Mesendoderm (in vitro differentiated cells): ENCODE results near the gene UTP15.

ENCODE experiments used
- DNase-seq: peaks from one replicate; pipeline ENCODE4 v3.0.0; 2013
- H2AK5ac ChIP-seq: 2 replicates; pipeline ENCODE4 v1.6.1; 2013; ENCODE audit warnings: low read length, inconsistent platforms
- H2BK120ac ChIP-seq: 2 replicates; pipeline ENCODE4 v1.6.1; 2013; ENCODE audit warnings: low read depth, mild to moderate bottlenecking, low read length, moderate library complexity, mixed read lengths
- H2BK15ac ChIP-seq: replicated peaks from 2 replicates; pipeline ENCODE4 v1.6.1; 2013; ENCODE audit warnings: low read depth, mild to moderate bottlenecking, moderate library complexity
- H2BK5ac ChIP-seq: 2 replicates; pipeline ENCODE4 v1.6.1; 2013; ENCODE audit warnings: low read length, inconsistent platforms
- H3K18ac ChIP-seq: 2 replicates; pipeline ENCODE4 v1.6.1; 2013; ENCODE audit warnings: mild to moderate bottlenecking, low read length, mixed read lengths
- H3K23ac ChIP-seq: one replicate; pipeline ENCODE4 v1.6.1; 2013; ENCODE audit warnings: low read length
- H3K27ac ChIP-seq: 2 replicates; pipeline ENCODE4 v1.5.1; 2013; ENCODE audit warnings: low read depth, mild to moderate bottlenecking, inconsistent platforms, low read length, moderate library complexity
- H3K27me3 ChIP-seq: 2 replicates; pipeline ENCODE4 v1.6.1; 2013; ENCODE audit warnings: low read length, control low read depth, mild to moderate bottlenecking, inconsistent platforms; ENCODE audit not compliant: insufficient read depth, poor library complexity
- H3K36me3 ChIP-seq: 2 replicates; pipeline ENCODE4 v1.6.1; 2013; ENCODE audit warnings: low read length, inconsistent platforms; ENCODE audit not compliant: control insufficient read depth, insufficient read depth
- H3K4ac ChIP-seq: one replicate; pipeline ENCODE4 v1.6.1; 2013; ENCODE audit warnings: low read depth, mild to moderate bottlenecking, low read length, moderate library complexity
- H3K4me1 ChIP-seq: 2 replicates; pipeline ENCODE4 v1.6.1; 2013; ENCODE audit warnings: low read depth, low read length, inconsistent platforms; ENCODE audit not compliant: control insufficient read depth
- H3K4me2 ChIP-seq: 2 replicates; pipeline ENCODE4 v1.6.1; 2013; ENCODE audit warnings: low read length
- H3K4me3 ChIP-seq: 2 replicates; pipeline ENCODE4 v1.5.1; 2013; ENCODE audit warnings: mild to moderate bottlenecking, low read length
- H3K56ac ChIP-seq: one replicate; pipeline ENCODE4 v1.6.1; 2013; ENCODE audit warnings: low read length
- H3K79me1 ChIP-seq: 2 replicates; pipeline ENCODE4 v1.6.1; 2013; ENCODE audit warnings: low read length, inconsistent platforms
- H3K79me2 ChIP-seq: 2 replicates; pipeline ENCODE4 v1.6.1; 2013; ENCODE audit warnings: mild to moderate bottlenecking, low read length; ENCODE audit not compliant: control insufficient read depth, insufficient read depth
- H3K9ac ChIP-seq: 2 replicates; pipeline ENCODE4 v1.6.1; 2013; ENCODE audit warnings: low read length, inconsistent platforms
- H4K5ac ChIP-seq: one replicate; pipeline ENCODE4 v1.6.1; 2013; ENCODE audit warnings: low read length
- H4K8ac ChIP-seq: one replicate; pipeline ENCODE4 v1.6.1; 2013; ENCODE audit warnings: low read depth, mild to moderate bottlenecking, control low read depth, low read length, moderate library complexity
- WGBS: extraction: QIAGEN DNeasy Blood & Tissue Kit; methylation state at CpG from one replicate; pipeline ENCODE4 v1.1.7; 2013; ENCODE audit warnings: low lambda C conversion rate, missing lambda C conversion rate; ENCODE audit not compliant: insufficient coverage; ENCODE audit errors: extremely low coverage; 5-methylcytosine and 5-hydroxymethylcytosine counted together

UTP15 gene

DNA sequence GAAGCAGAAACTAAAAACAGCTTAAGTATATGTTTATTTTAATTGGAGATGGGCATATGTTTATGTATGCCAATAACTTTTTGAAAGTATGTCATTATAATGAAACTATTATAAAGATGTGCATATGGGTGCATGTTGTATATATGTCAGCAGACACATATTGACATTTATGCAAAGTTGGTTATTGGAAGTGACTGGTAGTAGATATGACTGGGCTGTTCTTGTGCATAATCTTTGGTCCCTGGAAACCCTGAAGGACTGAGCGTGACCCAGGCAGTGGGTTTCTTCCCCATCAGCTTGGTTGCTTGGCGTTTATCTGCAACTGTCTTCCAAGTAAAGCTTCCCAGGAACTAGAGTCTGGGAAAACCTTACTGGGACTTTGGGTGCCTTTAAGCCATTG, 25.8 kb upstream of the UTP15 start:
- Histone ChIP-seq H3K4me3 (no peak overlapping the region), H3K56ac (no peak overlapping the region), H3K4ac (no peak overlapping the region), H2BK120ac (no peak overlapping the region), H3K79me2 (no peaks in the 10 kb centered on the region), H3K9ac (no peak overlapping the region), H4K5ac (no peak overlapping the region), H2AK5ac (no peak overlapping the region), H3K79me1 (no peaks in the 10 kb centered on the region), H3K36me3 (no peaks in the 10 kb centered on the region), H4K8ac (no peak overlapping the region), H3K27ac (no peak overlapping the region), H3K27me3 (no peaks in the 10 kb centered on the region), H3K4me1 (no peaks in the 10 kb centered on the region), H2BK15ac (no peak overlapping the region), H3K23ac (no peak overlapping the region), H2BK5ac (no peak overlapping the region), H3K18ac (no peak overlapping the region), H3K4me2 (no peak overlapping the region)
- no CpG with 5 or more reads among the region's 2 CpGs for WGBS
- DNase-seq: no peak

DNA sequence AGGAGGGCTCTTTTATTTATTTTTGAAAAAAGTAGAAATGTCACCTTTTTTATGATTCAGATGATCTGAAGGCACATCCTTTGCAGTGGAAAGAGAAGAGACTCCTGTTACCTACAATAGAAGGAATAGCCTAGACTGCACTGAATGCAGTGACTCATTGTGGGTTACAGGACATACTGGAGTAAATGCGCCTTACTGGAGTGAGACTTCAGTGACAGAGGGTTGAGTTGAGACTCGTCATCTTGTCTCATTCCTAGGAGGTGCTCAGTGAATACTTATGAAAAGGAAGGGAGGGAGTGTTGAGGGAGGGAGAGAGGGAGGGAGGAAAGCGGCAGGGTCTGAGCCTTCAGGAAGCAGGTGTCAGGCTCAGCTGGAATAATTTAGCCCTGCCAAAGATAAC, 25.4 kb upstream of the UTP15 start:
- no peaks in the 10 kb centered on the region for H3K79me1 ChIP-seq
- no peak overlapping the region for H3K23ac ChIP-seq
- H2BK5ac ChIP-seq: no peak overlapping the region
- DNase-seq: no peak
- no peak overlapping the region for H4K8ac ChIP-seq
- H2BK120ac ChIP-seq: no peak overlapping the region
- no peak overlapping the region for H3K4me3 ChIP-seq
- H4K5ac ChIP-seq: no peak overlapping the region
- no peak overlapping the region for H3K18ac ChIP-seq
- H3K56ac ChIP-seq: no peak overlapping the region
- H3K4ac ChIP-seq: no peak overlapping the region
- H2AK5ac ChIP-seq: no peak overlapping the region
- H3K4me1 ChIP-seq: no peaks in the 10 kb centered on the region
- H3K36me3 ChIP-seq: no peaks in the 10 kb centered on the region
- no peak overlapping the region for H3K4me2 ChIP-seq
- no peak overlapping the region for H2BK15ac ChIP-seq
- no peaks in the 10 kb centered on the region for H3K27me3 ChIP-seq
- no peaks in the 10 kb centered on the region for H3K79me2 ChIP-seq
- no peak overlapping the region for H3K27ac ChIP-seq
- WGBS: no CpG with 5 or more reads among the region's 3 CpGs
- H3K9ac ChIP-seq: no peak overlapping the region

GRCh38 chr5:73542020-73542419, 23.5 kb upstream of the UTP15 start:
- H4K8ac ChIP-seq: no peak overlapping the region
- no peak overlapping the region for H2BK120ac ChIP-seq
- H3K4me3 ChIP-seq: no peak overlapping the region
- no peak overlapping the region for H2BK15ac ChIP-seq
- no peak overlapping the region for H2AK5ac ChIP-seq
- no peak overlapping the region for H3K4ac ChIP-seq
- H4K5ac ChIP-seq: no peak overlapping the region
- H3K27ac ChIP-seq: no peak overlapping the region
- H3K4me2 ChIP-seq: no peak overlapping the region
- H3K56ac ChIP-seq: no peak overlapping the region
- H3K4me1 ChIP-seq: no peaks in the 10 kb centered on the region
- no peaks in the 10 kb centered on the region for H3K27me3 ChIP-seq
- no peak overlapping the region for H2BK5ac ChIP-seq
- no peaks in the 10 kb centered on the region for H3K79me1 ChIP-seq
- no peak overlapping the region for H3K9ac ChIP-seq
- DNase-seq: no peak
- no CpG with 5 or more reads among the region's 4 CpGs for WGBS
- H3K36me3 ChIP-seq: no peaks in the 10 kb centered on the region
- no peaks in the 10 kb centered on the region for H3K79me2 ChIP-seq
- no peak overlapping the region for H3K18ac ChIP-seq
- H3K23ac ChIP-seq: no peak overlapping the region

DNA sequence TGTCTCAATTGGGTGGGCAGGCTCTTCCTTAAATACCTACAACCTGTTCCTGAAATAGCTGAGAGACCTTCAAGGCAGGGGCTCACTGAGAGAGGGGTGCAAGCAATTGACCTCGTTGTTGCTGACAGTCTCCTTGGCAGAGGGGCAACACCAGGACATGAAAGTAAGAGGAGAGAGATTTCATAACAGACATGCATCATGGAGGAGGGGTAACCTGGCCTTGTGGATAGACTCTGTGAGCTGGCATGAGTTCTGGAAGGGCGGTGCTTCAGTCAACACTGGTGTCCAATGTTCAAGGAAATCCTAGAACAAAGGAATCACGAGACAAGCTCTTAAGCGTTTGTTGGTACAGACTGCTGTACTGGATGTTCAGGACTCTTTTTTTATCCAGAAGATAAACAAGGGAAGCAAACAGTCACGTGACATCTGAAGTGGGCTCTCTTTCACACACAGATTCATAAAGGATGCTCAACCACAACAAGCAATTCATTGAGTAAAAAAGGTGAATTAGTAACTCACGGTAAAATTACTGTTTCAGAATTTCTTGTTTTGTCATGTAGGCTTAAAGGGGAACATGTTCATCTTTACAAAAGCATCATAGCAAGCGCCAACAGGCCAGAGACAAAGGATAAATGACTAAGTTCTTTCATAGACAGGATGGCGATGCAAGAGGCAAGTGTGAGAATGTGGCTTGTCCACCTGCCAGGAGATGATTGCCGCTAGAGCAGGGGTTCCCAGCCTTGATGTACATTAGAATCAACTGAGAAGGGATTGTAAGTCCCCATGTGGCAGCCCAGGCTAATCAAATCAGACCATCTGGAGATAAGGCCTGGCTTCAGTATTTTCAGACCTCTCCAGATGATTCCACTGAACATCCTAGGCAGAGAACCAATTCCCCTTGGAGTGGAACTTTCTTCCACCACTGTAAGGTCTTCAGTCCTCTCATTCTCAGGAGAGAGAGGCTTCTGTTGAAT, 20.8 kb upstream of the UTP15 start:
- Histone ChIP-seq H2BK15ac (no peak overlapping the region), H3K4ac (no peak overlapping the region), H3K27me3 (no peaks in the 10 kb centered on the region), H2AK5ac (no peak overlapping the region), H2BK5ac (no peak overlapping the region), H3K9ac (no peak overlapping the region), H3K36me3 (no peaks in the 10 kb centered on the region), H4K5ac (no peak overlapping the region), H2BK120ac (no peak overlapping the region), H3K4me2 (no peak overlapping the region), H3K4me3 (no peak overlapping the region), H3K27ac (no peak overlapping the region), H3K23ac (no peak overlapping the region), H4K8ac (no peak overlapping the region), H3K79me1 (no peaks in the 10 kb centered on the region), H3K18ac (no peak overlapping the region), H3K56ac (no peak overlapping the region), H3K79me2 (no peaks in the 10 kb centered on the region), H3K4me1 (no peaks in the 10 kb centered on the region)
- DNase-seq: no peak
- WGBS: no CpG with 5 or more reads among the region's 9 CpGs

- H3K27ac ChIP-seq: no peak overlapping the region
- H3K79me2 ChIP-seq: no peaks in the 10 kb centered on the region
- DNase-seq: no peak
- no peak overlapping the region for H3K4me2 ChIP-seq
- no peak overlapping the region for H3K23ac ChIP-seq
- no peak overlapping the region for H2BK120ac ChIP-seq
- H3K56ac ChIP-seq: no peak overlapping the region
- H3K36me3 ChIP-seq: no peaks in the 10 kb centered on the region
- no peak overlapping the region for H2BK5ac ChIP-seq
- no peak overlapping the region for H2BK15ac ChIP-seq
- no CpG with 5 or more reads among the region's 1 CpG for WGBS
- H3K27me3 ChIP-seq: no peaks in the 10 kb centered on the region
- no peak overlapping the region for H3K4ac ChIP-seq
- no peak overlapping the region for H3K4me3 ChIP-seq
- H3K18ac ChIP-seq: no peak overlapping the region
- no peak overlapping the region for H4K5ac ChIP-seq
- H4K8ac ChIP-seq: no peak overlapping the region
- no peaks in the 10 kb centered on the region for H3K79me1 ChIP-seq
- H3K9ac ChIP-seq: no peak overlapping the region
- H3K4me1 ChIP-seq: no peaks in the 10 kb centered on the region
- no peak overlapping the region for H2AK5ac ChIP-seq
Observed at GRCh38 chr5:73545403-73545779, 20.2 kb upstream of the UTP15 start.

DNA sequence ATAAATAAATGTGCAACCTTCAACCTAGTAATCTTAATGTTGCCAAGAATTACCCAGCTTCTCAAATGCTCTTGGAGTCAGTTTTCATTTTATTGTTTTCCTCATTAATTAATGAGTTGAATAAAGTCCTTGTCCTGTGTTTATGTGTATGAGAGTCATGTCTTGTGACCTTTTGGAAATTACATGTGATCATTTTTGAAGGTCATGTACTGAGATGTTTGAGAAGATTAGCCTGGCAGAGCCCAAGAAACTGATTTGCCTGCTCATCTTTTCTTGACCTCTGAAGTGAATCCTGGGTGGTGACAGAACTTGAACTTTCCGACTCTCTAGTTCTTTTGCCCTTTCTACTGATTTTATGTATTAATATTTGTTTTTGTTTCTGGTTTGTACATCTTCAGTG, 15.5 kb upstream of the UTP15 start:
- Histone ChIP-seq H3K4ac (no peak overlapping the region), H2BK120ac (no peak overlapping the region), H2BK5ac (no peak overlapping the region), H4K5ac (no peak overlapping the region), H3K27ac (no peak overlapping the region), H3K56ac (no peak overlapping the region), H3K9ac (no peak overlapping the region), H3K4me3 (no peak overlapping the region), H3K79me1 (no peaks in the 10 kb centered on the region), H4K8ac (no peak overlapping the region), H3K18ac (no peak overlapping the region), H3K36me3 (no peaks in the 10 kb centered on the region), H2BK15ac (no peak overlapping the region), H3K27me3 (no peaks in the 10 kb centered on the region), H2AK5ac (no peak overlapping the region), H3K4me1 (no peaks in the 10 kb centered on the region), H3K23ac (no peak overlapping the region), H3K79me2 (no peaks in the 10 kb centered on the region), H3K4me2 (no peak overlapping the region)
- no CpG with 5 or more reads among the region's 1 CpG for WGBS
- no peak for DNase-seq
